GM18507 (cell line): ENCODE data around the gene TRMT6.
A peak's percentile ranks its signal among the peaks of the same experiment; 100 is the strongest.

Source experiments
- DNase-seq: peaks from one replicate; pipeline ENCODE4 v3.0.0; 2011; ENCODE audit warnings: low read depth; ENCODE audit not compliant: insufficient read length; ENCODE audit errors: extremely low spot score
- FAIRE-seq: peaks from 2 replicates; lab custom pipeline; 2011; peaks lifted over from hg19 to GRCh38; lab: Jason Lieb, UNC

Gene TRMT6, protein sequence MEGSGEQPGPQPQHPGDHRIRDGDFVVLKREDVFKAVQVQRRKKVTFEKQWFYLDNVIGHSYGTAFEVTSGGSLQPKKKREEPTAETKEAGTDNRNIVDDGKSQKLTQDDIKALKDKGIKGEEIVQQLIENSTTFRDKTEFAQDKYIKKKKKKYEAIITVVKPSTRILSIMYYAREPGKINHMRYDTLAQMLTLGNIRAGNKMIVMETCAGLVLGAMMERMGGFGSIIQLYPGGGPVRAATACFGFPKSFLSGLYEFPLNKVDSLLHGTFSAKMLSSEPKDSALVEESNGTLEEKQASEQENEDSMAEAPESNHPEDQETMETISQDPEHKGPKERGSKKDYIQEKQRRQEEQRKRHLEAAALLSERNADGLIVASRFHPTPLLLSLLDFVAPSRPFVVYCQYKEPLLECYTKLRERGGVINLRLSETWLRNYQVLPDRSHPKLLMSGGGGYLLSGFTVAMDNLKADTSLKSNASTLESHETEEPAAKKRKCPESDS

DNA sequence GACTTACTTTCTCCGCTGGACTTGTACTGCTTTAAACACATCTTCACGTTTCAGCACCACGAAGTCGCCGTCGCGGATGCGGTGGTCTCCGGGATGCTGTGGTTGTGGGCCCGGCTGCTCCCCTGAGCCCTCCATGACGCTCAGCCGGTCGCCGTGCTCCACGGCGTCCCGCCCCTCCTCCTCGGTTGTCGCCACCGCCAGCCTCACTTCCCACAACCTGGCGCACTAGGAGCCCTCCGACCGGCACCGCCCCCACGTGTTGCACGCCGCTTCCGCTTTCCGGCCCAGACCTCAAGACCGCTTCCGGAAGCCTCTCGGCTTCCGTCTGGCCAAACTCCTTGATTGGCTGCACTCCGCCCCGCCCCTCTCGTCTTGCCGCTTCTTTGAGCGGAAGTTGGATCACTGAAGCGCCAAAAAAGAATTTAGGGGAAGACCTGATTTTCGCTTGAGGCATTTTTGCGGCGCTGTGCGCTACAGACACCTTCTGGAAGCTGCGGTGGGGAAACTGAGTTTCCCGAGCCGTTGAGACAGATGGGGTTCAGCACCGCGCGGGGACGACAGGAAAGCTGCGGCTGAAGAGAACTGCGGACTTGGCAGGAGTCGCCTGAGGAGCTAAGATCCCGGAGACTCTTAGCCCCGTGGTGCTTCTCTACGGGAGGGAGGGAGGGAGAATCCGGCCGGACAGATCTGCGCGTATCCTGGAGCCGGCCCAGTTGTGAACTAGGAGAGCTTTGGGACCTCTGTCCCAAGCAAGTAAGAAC, at the start of gene TRMT6, which contains the start of gene MCM8:
Gene TRMT6, minus strand, starts transcription at position 263 of the 761 bp plus-strand sequence. Its CDS starts 128 bp downstream, at position 135.
Gene MCM8, plus strand, starts transcription at position 382 of the 761 bp plus-strand sequence. CDS start 1,364 bp downstream, outside the sequence.
- FAIRE-seq: peak; percentile 99
- DNase-seq: peak; percentile 90

DNA sequence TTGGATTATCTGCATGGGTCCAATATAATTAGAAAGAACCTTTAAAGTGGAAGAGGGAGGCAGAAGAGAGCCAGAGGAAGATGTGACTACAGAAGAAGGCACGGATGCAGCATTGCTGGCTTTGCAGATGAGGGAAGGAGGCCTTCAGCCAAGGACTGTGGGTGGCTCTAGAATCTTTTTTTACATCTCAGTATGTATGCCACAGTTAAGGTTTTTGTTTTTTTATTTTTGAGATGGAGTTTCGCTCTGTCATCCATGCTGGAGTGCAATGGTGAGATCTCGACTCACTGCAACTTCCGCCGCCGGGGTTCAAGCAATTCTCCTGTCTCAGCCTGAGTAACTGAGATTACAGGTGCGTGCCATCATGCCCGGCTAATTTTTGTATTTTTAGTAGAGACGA, 49.5 kb upstream of the TRMT6 start:
- no peak for DNase-seq
- no peak for FAIRE-seq

DNA sequence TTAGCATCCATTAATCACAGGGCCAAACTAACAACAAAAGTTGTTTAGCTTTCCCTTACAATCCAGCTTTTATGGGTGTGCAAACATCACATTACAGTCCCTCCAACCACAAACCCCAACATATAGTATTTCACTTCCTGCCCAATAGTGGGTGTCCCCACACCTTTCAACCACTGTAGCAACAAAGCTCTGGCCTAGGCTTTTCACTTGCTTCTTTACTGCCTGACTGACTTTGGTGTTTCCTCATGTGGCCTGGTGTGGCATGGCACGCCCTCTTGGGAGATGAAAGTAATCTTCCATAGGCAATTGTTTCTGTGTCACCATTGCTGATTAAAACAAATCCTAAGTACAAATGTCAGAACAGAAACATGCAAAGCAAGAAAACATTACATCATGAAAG, 46.4 kb upstream of the TRMT6 start:
- DNase-seq (peak; percentile 22), FAIRE-seq (peak; percentile 93)

DNA sequence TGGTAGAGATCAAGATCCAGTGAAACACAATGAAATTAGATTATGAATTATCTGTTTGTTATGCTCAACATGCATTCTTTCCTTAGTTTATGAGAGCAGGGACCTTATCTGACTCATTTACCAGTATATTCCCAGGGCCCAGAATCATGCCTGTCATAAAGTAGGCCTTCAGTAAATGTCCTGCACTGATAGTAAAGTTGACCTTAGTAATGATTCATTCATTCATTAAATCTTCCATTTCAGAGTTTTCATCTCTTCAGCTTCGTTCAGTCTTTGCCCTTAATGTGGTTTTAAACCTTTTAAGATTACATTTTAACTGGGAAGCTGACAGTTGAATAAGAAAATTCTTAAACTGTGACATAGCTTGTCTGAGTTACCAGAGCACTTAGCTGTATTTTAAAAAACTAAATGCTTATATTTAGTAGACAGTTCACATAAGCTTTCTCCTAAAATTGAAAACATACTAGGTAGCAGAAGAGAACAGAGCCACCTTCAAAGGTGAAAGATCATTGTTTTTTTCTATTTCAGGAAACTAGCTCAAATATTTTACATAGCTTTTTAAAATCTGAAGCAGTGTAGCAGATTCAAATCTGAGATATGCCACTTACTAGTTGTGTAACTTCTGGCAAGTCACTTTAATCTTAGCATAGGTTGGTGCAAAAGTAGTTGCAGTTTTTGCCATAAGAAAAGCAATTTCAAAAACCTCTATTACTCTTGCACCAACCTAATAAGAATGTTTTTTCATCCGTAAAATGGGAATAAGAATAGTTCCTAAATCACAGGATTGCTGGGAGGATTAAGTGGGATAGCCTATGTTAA, 41.5 kb upstream of the TRMT6 start:
- DNase-seq (no peak), FAIRE-seq (no peak)

DNA sequence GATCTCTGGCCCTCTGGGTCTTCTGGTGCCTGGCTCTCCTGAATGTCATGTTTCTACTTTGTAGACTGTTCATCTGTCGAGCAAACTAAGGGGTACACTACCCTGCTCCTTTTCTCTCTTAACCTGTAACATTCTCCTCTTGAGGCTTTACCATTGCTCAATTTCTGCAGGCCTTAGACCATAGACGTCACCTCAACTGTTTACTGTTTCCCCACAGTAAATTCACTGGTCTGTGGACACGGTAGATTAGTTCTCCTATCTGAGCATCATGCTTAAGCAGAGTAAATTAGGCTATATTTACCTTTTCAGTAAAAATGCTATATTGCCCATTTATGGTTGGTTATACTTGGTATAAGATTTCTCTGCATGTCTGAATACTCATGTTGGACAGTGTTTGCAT, 40.6 kb upstream of the TRMT6 start:
- DNase-seq: no peak
- FAIRE-seq: no peak

DNA sequence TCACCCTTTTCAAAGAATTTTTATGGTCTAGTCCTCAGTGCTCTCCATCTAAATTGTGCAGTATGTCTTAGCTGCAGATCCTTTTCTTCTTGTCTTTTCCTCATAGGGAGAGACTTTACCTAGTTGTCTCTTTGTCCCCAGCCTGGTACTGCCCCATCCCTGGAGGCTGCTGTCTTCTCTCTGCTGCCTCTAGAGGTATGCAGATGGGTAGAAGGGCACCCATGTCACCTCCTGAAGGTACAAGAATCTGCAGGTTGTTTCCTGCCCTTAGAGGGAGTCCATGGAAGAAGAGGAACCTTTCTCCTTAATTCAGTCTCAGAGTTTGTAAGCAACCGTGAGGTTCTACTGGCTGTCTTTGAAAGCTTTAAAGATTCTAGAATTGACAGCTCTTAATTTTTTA, 39.2 kb upstream of the TRMT6 start:
- FAIRE-seq: no peak
- DNase-seq: no peak

DNA sequence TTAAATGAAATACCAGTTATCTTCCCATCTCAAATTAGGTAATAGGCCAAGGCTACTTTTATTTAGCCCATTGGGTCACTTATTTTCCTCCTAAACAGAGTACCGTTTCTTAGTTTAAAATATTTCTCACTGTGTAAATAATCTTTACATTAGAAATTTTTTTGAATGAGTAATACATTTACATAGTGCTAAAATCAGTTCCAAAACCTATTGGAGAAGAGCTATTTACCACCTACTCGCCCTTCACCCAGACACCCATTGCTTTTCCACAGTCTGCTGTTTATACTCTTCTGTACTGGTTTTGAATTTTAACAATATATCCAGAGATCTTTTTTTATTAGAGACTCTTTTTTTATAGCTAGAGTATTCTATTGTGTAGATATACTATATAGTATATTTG, 37.0 kb upstream of the TRMT6 start:
- DNase-seq: no peak

DNA sequence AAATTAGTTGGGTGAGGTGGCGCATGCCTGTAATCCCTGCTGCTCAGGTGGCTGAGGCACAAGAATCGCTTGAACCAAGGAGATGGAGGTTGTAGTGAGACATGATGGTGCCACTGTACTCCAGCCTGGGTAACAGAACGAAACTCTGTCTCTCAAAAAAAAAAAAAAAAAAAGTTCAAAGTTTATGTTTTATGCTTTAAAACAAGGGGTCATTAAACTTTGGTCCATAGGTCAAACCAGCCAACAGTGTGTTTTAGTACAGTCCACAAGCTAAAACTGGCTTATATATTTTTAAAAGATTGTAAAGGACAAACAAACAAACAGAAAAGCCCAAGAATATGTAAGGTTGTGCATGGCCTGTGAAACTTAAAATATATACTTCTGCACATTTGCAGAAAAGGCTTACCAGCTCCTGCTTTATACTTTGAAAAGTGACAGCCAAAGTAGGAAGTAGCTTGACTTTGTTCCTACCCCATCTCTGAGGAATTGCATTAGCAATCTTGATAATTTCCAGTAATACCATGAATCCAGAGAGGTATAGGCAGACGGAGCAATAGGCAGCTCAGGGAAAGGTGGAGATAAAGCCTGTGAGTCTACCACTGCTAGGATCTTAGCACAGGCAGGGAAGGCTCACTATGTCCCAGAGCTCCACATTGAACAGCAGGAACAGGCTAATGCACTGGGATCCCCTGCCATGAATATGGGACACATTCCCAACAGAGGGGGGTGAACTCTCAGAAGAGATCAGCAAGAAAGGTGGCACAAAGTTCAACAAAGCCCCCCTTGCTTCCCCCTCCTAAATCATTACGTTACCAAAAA, 30.6 kb upstream of the TRMT6 start:
- FAIRE-seq (no peak), DNase-seq (no peak)

More for the DNA sequence above, 37.0 kb upstream of the TRMT6 start:
- FAIRE-seq: no peak

DNA sequence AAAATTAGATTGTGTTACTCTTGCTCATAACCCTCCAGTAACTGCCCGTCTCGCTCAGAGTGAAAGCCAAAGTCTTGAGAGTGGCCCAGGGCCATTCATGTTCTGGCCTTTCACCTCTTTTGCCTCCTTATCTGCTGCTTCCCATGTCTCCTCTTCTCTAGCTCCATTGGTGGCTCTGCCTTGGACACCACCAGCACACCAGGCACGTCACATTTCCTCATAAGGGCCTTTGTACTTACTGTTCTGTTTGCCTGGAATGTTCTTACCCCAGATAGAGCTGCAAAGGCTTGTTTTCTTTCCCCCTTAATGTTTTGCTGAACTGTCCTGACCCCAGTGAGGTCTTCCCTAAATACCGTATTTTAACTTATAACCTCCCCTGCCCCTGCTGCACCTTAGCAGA, 29.5 kb upstream of the TRMT6 start:
- DNase-seq (no peak), FAIRE-seq (no peak)

DNA sequence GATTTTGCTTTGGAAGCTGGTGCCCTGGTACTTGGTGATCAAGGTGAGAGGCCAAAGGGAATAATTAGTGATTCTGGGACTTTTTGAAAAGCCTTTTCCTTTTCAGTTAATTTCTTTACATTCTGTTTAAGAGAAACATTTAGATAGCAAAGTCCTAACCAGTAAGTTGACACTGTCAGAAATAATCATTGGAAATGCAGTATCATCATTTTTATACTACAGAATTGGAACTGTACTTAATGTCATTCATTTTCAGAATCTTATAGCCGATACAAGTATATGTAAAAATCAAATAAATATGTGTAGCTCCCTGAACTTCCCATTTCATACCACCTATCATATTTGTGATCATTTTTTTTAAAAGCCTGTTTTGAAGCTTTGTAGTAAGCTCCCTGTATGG, 27.6 kb upstream of the TRMT6 start:
- DNase-seq: no peak
- FAIRE-seq: no peak

DNA sequence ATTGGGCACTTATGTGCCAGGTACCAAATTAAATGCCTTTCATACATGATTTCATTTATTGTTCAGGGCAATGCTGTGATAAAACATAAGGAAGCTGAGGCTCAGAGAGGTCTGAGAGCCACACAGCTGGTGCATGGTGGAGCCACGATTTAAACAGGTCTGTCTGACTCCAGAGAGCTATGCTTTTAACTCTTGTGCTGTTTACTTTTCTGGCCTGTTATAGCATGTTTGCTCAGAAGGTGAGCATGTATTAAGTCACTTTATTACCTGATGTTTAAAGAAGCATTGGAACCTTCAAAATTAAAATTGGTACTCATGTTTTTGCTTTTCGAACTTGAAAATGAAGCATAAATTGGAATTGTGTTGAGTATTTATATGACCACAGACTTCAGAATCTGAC, 26.9 kb upstream of the TRMT6 start:
- DNase-seq (no peak), FAIRE-seq (no peak)

DNA sequence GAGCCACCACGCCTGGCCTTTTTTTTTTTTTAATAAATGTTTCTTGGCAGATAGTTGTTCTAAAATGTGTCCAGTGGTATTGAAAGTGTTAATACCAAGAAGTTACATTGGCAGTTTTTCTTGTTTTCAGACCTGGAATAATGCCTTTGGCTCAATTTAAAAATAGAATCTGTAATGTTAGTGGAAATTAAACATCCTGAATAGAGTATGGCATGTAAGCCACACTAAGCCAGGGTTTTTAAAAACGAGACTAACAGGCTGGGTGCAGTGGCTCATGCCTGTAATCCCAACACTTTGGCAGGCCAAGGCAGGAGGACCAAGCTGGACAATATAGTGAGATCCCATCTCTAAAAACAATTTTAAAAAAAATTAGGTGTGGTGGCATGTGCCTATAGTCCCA, 25.4 kb upstream of the TRMT6 start:
- DNase-seq: no peak
- FAIRE-seq: no peak

DNA sequence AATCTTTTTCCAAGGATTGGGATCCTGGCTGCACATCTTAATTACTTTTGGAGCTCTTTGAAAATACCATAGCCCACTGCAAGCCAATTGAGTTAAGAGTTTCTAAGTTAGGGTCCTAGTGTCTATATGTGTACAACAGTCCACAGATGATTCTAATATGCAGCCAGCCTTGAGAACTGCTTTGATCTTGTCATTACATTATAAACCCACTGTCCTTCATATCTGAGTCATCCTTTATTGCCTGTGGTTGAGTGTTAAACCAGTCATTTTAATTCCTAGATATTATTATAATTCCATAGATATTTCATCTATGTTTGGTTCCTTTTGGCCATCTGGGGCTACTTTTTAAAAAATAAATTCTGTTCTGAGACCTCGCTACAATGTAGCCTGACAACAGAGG, 24.2 kb upstream of the TRMT6 start:
- no peak for FAIRE-seq
- no peak for DNase-seq

DNA sequence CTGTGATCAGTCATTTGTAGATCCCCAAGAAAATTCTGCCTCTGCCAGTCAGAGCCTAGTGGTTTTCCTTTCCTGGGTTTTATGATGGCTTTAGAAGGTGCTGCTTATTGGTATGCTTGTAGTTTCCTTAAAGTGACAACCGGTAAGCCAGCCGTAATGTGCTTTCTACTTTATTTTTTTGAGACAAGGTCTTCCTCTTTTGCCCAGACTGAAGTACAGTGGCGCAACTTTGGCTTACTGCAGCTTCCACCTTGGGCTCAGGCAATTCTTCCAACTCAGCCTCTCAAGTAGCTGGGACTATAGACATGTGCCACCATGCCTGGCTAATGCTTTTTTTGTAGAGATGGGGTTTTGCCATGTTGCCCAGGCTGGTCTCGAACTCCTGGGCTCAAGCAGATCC, 23.6 kb upstream of the TRMT6 start:
- DNase-seq (no peak), FAIRE-seq (no peak)

DNA sequence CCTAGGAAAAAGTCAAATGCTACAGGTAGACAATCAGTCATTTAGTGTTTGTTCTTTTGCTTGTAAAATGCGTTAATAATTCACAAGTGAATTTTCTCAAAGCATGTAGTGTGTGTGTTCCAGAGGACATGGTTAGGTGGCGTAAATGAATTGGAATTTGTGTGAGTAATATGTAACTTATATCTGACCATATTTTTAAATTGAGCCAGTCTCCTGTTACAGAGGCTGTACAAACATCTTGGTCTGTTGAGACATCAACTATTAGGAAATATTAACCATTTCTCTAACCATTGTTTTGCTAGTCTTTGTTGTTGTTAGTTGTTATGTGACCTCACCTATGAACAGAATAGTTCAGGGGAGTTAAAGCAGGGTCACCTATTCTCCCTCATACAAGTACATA, 22.8 kb upstream of the TRMT6 start:
- FAIRE-seq (no peak), DNase-seq (no peak)

DNA sequence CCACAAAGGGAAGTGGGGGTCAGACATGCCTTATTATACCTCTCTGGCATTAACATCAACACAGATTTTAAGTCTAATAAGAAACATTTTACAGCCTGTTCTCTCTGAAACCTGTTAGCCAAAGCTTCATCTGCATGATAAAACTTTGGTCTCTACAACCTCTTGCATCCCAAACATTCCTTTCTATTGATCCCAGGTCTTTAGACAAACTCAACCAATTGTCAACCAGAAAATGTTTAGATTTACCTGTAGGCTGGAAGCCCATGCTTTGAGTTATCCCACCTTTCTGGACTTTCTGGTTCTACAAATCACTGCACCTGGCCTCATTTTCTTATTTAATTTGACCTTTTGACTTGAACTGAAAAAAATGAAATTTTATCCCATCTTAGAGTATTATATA, 20.9 kb upstream of the TRMT6 start:
- FAIRE-seq: no peak
- no peak for DNase-seq

DNA sequence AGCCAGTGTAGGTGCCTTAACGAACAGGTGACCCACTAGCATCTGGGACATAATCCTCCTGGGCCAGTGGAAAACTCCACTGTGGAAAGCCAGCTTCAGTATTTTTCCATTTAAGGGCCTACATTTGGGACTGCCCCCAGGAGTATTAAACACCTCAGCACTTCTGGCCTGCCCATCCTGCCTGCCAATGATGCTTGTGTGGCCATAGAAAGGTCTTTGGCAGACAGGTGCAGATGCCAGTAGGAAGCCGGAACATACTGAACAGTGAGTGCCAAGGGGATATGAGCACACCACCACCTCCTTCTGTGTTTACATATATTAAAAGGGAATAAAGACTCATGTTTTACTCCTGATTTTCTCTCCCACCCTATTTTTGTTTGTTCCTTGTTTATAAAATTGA, 20.0 kb upstream of the TRMT6 start:
- DNase-seq: no peak
- no peak for FAIRE-seq

DNA sequence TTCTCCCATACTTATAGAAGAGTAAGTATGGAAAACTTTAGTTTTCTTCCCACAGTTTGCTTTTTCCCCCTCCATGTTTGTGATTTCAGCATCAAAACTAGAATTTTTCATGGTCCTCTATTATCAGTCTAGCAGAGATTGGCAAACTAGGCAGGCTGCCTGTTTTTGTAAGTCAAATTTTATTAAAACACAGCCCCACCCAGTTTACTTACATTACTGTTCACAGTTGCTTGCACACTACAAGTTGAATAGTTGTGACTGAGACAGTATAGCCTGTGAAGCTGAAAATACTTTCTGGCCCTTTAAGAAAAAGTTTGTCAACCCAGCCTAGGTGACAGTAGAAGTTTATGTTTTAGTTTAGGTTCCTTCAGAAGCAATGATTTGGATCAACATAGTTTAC, 19.6 kb upstream of the TRMT6 start:
- DNase-seq: no peak
- FAIRE-seq: no peak

DNA sequence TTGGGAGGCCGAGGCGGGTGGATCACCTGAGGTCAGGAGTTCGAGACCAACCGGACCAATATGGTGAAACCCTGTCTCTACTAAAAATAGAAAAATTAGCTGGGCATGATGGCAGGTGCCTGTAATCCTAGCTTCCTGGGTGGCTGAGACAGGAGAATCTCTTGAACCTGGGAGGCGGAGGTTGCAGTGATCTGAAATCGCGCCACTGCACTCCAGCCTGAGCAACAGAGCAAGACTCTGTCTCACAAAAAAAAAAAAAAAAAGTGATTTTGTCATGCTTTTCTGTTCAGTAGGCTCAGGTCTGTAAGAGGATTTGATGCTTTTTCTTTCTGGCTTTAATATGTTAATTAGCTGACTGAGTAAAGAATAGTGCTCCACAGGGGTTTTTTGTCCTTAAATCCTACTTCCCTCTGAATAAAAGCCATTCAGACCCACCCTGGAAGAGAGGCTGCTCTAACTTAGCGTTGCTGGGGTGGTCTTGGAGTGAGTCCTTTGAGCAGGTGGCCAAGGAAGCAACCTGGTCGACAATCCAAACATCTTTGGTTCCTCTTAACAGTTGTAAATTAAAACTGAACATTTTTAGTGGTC, 19.1 kb upstream of the TRMT6 start:
- no peak for DNase-seq
- no peak for FAIRE-seq
